GM12874 (cell line): Measurements from ENCODE around the gene GPRASP2.

Experiments used
- CTCF ChIP-seq: IDR thresholded peaks from 2 replicates; pipeline ENCODE4 v1.5.1; 2011; ENCODE audit warnings: low read depth, mild to moderate bottlenecking, control low read depth, low read length, moderate library complexity; ENCODE audit not compliant: insufficient read depth

The GPRASP2 gene

GRCh38 chrX:102708900-102709299, 3.3 kb upstream of the GPRASP2 start:
- no peak for TF ChIP-seq CTCF

GRCh38 chrX:102711872-102712215, 404 bp upstream of the GPRASP2 start:
- no peak for TF ChIP-seq CTCF

- no peak for TF ChIP-seq CTCF
Measured at GRCh38 chrX:102712981-102713625, 855 bp downstream of the GPRASP2 start.

DNA sequence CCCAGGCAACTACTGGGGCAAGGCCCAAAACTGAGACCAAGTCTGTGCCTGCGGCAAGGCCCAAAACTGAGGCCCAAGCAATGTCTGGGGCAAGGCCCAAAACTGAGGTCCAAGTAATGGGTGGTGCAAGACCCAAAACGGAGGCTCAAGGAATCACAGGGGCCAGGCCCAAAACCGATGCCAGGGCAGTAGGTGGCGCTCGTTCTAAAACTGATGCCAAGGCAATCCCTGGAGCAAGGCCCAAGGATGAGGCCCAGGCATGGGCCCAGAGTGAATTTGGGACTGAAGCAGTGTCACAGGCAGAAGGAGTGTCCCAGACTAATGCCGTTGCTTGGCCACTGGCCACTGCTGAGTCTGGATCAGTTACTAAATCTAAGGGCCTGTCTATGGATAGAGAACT, 2.7 kb downstream of the GPRASP2 start:
- TF ChIP-seq CTCF, result no peak

- TF ChIP-seq CTCF, result no peak
Measured at GRCh38 chrX:102715967-102716366, 3.7 kb downstream of the GPRASP2 start.

DNA sequence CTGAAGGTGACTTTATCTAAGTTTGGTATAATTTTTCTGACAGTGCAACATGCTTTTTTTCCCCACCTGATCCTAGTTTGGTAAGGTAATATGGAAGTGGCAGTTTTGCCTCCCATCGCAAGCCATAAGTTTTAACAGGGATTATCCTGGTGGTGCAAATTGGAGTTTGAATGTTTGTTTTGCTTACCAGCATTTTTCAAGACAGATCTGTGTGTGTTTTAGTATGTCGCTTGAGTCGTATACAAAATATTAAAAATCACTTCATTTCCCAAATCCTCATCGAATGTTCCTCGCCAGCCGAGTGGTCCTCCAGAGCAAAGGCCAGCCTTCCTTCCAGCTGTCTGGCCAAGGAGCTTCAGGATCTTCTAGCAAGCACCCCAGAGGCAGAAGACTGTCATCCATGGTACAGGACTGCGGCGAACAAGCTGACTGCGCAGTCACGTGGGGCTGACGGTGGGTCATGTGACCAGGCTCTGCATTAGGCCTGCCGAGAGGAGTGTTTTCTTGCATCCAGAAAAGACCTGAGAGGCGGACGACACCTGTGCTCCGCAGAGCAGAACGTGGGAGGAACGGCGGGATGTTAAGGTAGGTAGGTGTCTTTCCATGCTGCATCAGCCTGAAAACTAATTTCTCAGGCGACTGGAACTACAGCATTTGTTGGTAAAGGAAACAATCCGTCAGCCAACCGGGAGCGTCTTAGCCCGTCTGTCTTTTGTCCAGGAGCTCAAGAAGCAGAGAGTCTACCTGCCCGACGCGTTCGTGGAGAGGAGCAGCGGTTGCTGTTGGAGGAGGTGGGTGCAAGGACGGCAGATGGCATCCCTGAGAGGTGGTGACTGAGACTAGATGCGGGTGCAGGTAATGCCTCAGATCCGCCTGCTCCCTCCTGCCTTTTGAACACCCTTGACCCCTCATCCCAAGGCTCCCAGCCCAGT, 8.3 kb downstream of the GPRASP2 start, which contains the start of gene GPRASP3:
GPRASP3 (plus strand) TSS at position 507 of the 932 bp plus-strand sequence. CDS start 28,253 bp downstream, outside the sequence.
- no peak for TF ChIP-seq CTCF

GRCh38 chrX:102723456-102723855, 11.2 kb downstream of the GPRASP2 start:
- TF ChIP-seq CTCF, result no peak
